Mammary microvascular endothelial cell (primary cell): Measurements from ENCODE around the gene GZMH. TPM values are rescaled to one million over a fixed set of nuclear protein-coding genes. Genes with fewer than 3 reads are reported as not detected.

ENCODE experiments used
- total RNA-seq: library from RNA; depleted of rRNA; stranded (reverse); fragments of >200 nt; gene quantifications from 2 replicates; pipeline ENCODE4 v1.2.3, GENCODE V29; 2015

The GZMH gene
- not detected in 2 replicates for total RNA-seq

GRCh38 chr14:24609655-24610344 lies at the start of gene GZMH:
TSS of gene GZMH (minus strand) at chr14:24609685. CDS start at chr14:24609613, 72 bp downstream.

GRCh38 chr14:24634158-24634557 lies 24.7 kb upstream of the GZMH start, which contains the start of gene GZMB:
TSS of gene GZMB (minus strand) at chr14:24634190. CDS start at chr14:24634160, 30 bp downstream.

GRCh38 chr14:24576182-24576581 lies 33.3 kb downstream of the GZMH start, which contains the start of gene CTSG:
TSS of gene CTSG (minus strand) at chr14:24576250. CDS start at chr14:24576223, 27 bp downstream.

Other genes starting within 250 kb of the GZMH start
- gene NFATC4, start 241.5 kb downstream of the GZMH start, total RNA-seq: 4.1 and 9.0 TPM in 2 replicates
- 4.8 and 5.5 TPM in 2 replicates for gene NYNRIN, start 210.7 kb downstream of the GZMH start, total RNA-seq
- 0.20 and 2.2 TPM in 2 replicates for gene CBLN3, start 180.0 kb downstream of the GZMH start, total RNA-seq
- gene KHNYN, start 179.7 kb downstream of the GZMH start, total RNA-seq: 27.6 and 31.2 TPM in 2 replicates
- 18.0 and 18.9 TPM in 2 replicates for gene SDR39U1, start 166.9 kb downstream of the GZMH start, total RNA-seq
- gene CMA1, start 101.4 kb downstream of the GZMH start, total RNA-seq: not detected in 2 replicates
- not detected in 2 replicates for gene CTSG, start 33.4 kb downstream of the GZMH start, total RNA-seq
- not detected in 2 replicates for gene GZMB, start 24.5 kb upstream of the GZMH start, total RNA-seq